GM18858 (cell line): Measurements from ENCODE around the gene HSPBAP1.
A peak's percentile ranks its signal among the peaks of the same experiment; 100 is the strongest.
"Not testable (repeated sequence)": the region's sequence is repeated elsewhere in the genome, so short reads cannot be mapped to it uniquely, and the experiment has no call there.

Experiments
- ATAC-seq: cut with Tn5 transposase; IDR thresholded peaks from one replicate; pipeline ENCODE4 v1.9.1; 2021; ENCODE audit not compliant: unreplicated experiment

The HSPBAP1 gene

DNA sequence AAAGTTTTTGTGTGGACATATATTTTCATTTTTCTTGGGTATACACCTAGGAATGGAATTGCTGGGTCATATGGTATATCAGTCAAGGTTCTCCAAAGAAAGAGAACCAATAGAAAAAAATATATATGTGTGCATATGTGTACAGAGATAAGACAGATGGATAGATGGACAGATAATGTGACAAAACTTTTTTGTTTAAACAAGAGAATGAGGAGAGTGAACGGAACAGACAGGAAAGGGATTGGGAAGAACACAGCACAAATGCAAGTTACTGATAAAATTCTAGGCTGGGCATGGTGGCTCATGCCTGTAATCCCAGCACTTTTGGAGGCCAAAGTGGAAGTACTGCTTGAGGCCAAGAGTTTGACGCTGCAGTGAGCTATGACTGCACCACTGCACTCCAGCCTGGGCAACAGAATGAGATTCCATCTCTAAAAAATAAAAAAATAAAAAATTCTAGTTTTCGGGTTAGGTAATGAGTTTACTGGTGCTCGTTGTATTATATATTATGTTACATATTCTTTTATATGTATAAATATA lies 50.0 kb downstream of the HSPBAP1 start:
- ATAC-seq = no peak

DNA sequence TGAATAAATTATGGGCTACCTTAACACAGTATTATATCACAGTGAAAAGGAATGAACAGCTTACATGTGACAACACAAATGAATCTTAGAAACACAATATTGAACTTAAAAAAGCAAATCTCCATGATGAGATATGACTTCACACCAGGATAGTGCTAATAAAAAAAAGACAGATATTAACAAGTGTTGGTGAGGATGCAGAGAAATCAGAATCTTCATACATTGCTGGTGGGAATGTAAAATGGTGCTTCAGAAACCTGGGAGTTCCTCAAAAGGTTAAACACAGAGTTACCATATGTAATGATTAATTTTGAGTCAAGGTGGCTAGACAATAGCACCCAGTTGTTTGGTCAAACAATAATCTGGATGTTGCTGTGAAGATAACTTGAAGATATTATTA lies 51.4 kb downstream of the HSPBAP1 start:
- ATAC-seq = no peak

DNA sequence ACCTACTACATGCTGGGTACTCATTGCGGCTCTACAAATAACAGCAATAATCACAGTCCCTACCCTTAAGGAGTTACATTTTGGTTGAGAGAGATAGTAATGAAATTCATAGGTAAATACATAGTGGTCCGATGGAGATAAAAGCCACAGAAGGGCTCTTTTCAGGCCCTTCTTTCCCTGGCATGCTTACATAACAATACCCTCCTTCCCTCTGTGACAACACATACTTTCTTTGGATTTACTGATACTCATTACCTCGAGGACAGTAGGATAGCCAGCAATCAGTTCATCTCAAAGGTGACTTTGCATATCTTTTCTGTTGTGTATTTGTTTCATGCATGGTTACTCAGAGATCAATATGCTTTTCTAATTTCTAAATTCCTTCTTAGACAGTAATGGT lies 54.5 kb downstream of the HSPBAP1 start:
- ATAC-seq = no peak

DNA sequence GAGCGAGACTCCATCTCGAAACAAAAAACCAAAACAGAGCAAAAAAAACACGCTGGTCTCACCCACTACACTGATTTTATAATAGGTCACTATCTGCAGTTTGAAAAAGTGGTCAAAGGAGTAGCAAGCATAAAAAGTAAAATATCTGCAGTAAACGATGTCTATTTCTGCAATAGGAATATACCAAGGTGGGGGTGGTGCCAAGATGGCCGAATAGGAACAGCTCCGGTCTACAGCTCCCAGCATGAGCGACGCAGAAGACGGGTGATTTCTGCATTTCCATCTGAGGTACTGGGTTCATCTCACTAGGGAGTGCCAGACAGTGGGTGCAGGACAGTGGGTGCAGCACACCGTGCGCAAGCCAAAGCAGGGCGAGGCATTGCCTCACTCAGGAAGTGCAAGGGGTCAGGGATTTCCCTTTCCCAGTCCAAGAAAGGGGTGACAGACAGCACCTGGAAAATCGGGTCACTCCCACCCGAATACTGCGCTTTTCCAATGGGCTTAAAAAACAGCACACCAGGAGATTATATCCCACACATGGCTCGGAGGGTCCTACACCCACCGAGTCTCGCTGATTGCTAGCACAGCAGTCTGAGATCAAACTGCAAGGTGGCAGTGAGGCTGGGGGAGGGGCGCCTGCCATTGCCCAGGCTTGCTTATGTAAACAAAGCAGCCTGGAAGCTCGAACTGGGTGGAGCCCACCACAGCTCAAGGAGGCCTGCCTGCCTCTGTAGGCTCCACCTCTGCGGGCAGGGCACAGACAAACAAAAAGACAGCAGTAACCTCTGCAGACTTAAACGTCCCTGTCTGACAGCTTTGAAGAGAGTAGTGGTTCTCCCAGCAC lies 60.7 kb downstream of the HSPBAP1 start:
- not testable (repeated sequence) for ATAC-seq

DNA sequence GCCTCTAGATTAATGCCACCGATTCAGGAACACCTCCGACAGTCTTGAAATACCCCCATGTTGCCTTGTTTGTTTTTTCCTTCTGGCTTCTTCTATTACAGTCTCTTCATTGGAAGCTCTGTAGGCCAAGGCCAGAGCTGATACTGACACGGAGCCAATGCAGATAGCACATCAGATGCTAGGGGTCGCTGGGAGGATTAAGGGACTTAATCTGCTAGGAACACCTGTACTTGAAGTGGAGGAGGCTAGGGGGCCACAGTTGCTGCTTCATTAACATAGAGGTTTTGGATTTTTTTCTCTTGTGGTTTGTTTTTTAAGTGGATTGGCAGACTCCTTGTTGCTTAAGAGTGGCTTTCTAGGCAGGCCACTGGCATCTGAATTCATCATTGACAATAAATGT lies 63.4 kb downstream of the HSPBAP1 start:
- ATAC-seq = no peak

DNA sequence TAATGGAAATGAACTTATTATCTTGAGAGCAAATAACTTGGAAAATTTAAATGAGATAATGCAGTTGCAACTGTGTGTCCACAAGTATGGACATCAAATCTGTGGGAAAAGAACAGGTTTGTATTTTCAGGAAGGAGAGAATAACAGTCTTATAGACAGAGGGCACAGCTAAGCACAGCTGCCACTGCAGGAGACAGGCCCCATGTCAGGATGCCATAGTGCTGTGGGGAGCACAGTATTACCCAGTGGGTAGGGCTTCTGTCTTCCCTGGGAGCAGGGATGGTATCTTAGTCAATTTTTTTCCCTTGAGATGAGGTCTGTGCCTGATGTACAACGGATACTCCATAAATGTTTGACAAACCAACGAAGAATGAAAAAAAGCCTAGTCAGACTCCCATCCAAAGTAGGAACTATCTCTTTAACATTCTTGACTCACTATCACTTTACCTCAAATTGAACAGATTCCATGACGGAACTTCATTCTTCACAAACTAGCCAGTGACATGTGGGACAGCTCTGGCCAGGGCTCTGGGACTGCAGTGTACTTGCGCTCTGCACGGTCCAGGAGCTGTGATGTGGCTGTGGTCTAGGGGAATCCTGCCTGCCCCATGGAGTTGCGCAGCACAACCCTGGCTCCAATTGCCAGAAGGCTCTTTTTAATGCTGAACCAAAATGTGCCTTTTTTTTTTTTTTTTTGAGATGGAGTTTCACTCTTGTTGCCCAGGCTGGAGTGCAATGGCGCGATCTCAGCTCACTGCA lies 64.7 kb downstream of the HSPBAP1 start:
- no peak for ATAC-seq

DNA sequence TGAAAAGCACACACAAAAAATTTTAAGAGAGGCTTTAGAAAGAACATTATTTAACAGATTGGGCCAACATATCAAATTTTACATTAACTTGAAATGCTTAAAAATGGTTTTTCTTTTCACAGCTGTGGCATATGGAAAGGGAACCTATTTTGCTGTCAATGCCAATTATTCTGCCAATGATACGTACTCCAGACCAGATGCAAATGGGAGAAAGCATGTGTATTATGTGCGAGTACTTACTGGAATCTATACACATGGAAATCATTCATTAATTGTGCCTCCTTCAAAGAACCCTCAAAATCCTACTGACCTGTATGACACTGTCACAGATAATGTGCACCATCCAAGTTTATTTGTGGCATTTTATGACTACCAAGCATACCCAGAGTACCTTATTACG lies 65.4 kb downstream of the HSPBAP1 start:
- no peak for ATAC-seq

DNA sequence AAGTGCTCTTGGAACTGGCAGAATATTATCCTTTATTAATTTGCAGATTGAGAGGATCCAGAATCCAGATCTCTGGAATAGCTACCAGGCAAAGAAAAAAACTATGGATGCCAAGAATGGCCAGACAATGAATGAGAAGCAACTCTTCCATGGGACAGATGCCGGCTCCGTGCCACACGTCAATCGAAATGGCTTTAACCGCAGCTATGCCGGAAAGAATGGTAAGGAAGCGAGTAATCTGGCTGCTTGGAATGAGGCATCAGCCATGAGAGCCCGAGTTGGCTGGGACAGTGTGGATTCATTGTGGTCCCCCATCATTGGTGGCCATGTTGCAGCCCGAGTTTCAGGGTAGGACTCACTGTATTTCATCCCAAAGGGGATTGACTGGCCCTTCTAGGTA lies 65.9 kb downstream of the HSPBAP1 start:
- no peak for ATAC-seq

DNA sequence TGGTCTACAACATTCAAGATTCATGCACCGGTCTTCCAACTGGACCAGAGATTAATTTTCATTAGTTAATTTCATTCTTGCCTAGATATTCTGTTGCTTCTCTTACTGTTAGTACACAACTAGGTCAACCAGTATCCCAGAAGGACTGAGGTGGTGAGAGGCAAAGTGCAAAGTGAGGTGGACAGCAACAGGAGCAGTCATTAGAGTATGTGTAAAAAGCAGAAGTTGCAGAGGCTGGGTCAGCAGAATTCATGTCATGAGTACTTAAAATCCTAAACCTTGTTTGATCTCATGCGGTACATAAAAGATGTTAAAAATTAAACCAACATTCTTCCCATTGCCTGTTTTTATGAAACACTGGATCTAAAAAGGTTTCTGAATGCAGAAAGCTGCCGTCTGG lies 66.3 kb downstream of the HSPBAP1 start:
- ATAC-seq = no peak

DNA sequence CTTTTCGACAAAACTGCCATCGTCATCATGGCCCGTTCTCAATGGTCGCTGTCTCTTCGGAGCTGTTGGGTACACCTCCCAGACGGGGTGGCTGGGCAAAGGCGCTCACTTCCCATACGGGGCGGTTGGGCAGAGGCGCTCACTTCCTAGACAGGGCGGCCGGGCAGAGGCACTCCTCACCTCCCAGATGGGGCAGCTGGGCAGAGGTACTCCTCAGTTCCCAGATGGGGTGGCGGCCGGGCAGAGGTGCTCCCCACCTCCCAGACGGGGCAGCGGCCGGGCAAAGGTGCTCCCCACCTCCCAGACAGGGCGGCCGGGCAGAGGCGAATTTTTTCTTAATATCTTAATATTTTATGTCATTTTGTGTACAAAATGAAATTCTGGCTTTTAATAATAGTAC lies 68.5 kb downstream of the HSPBAP1 start:
- ATAC-seq = no peak

DNA sequence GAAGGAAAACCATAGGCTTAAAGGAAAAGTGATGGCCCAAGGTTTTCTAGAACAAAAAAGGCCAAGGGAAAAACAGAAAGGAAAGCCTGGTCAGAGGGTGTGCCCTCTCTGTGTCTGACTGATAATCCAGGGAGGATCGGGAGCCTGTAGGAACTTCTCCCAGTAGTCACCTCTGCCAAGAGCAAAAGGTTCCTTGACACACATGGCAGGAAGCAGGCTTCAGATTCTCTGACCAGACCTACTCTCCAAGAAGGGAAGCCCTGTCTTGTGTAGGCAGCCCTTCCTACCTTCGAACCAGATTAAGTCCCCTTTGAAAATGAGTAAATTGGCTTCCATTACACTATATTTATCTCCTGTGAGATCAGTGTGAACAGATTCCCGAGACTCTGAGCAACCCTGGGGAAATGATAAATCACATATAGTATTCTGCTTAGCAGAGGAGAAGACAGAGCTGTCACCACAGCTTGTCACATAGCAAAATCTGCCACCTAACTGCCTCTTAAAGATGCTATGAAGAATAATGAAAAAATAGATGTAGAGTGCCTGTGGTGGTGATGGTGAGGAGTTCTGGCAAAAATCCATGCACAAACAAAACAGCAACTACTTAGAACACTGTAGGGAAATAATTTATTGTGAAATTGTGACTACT lies 74.2 kb downstream of the HSPBAP1 start:
- no peak for ATAC-seq

DNA sequence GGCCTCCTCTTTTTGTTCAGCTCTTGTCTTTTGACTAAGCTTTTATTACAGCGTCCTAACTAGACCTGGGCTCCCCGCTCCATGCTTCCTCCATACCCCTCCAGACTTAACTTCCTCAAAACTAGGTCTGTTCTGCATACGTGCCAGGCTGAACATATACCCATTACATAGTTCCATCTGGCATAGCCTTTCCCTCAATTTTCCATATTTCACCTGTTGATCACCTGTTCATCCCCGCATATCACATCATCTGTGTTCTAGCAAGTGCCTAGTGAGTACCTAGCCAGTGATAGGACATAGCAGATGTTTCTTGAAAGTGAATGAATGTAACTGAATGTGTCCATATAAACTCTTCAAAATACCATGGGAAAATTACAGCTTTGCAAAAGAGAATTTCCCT lies 77.0 kb downstream of the HSPBAP1 start:
- ATAC-seq = no peak

DNA sequence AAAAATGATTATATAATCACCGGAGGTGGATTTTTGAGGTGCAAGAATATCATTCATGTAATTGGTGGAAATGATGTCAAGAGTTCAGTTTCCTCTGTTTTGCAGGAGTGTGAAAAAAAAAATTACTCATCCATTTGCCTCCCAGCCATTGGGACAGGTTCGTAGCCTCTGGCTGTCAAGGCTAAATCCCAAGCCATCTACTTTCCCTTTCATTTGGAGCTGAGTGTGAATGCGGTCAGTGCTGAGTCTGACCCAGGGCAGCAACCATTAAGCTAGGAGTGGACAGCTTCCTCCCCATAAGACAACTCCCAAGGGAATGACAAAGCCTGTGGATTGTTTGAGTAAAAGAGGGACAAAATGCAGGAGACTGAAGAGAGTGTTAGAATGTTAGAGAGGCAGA lies 79.4 kb downstream of the HSPBAP1 start:
- no peak for ATAC-seq

DNA sequence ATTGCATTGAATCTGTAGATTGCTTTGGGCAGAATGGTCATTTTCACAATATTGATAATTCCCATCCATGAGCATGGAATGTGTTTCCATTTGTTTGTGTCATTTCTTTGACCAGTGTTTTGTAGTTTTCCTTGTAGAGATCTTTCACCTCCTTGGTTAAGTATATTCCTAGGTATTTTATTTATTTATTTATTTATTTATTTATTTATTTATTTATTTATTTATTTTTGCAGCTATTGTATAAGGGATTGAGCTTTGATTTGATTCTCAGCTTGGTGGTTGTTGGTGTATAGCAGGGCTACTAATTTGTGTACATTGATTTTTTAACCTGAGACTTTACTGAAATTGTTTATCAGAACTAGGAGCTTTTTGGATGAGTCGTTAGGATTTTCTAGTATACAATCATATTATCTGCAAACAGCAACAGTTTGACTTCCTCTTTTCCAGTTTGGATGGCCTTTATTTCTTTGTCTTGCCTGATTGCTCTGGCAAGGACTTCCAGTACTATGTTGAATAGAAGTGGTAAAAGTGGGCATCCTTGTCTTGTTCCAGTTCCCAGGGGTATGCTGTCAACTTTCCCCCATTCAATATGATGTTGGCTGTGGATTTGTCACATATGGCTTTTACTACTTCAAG lies 82.9 kb downstream of the HSPBAP1 start:
- not testable (repeated sequence) for ATAC-seq

DNA sequence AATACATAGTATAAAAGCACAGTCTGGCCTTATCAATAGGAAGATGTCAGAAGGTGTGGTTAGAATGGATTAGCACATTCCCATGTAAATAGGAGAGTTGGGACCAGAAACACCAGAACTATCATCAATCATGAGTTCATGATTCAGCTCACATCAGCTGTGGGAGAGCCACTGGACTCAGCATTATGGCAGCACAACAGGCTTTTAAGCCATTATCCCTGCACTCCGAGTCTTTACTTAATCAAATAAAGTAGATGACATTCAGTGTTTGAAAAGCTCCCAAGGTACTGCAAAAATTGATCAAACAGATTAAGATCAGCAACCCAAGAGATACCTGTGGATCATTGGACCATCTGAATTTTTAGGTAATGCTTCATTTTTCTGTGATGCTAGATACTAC lies 88.3 kb downstream of the HSPBAP1 start:
- ATAC-seq = no peak

DNA sequence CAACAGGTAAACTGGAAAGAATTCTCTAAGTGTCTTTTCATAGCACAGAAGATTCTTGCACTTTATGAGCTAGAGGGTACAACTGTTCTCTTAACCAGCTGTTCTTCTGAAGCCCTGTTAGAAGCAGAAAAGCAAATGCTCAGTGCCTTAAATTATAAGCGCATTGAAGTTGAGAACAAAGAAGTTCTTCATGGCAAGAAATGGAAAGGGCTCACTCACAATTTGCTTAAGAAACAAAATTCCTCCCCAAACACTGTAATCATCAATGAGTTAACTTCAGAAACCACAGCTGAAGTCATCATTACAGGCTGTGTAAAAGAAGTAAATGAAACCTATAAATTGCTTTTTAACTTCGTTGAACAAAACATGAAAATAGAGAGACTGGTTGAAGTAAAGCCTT lies 93.4 kb downstream of the HSPBAP1 start:
- ATAC-seq = no peak

DNA sequence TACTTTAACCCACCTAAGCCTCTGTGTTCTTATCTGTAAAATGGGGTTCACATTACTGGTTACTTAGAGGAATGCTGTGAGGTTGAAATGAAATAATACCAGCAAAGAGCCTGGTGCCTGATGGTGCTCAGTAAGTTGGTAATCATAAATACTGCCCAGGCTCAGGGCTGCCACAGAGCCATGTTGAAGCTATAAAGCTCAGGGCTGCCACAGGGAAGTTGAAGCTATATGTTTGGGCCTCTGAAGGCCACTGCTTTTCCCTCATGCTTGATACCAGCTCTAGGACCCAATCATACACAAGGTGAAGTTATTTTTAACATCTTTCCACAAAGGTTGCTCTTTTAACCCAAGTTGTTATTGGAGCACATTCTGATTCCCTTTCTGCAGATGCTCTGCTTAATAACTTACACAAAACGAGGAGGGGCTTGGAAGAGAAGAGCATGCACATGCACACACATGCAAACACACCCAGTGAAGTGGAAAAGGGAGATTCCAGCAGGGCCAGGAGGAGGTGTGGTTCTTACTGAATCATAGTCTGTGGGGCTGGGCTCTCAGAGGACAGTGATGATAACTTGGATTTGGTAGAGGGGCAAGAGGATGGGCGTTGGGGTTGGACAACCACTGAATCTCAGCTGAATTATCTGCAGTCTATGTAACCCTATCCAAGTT lies 95.5 kb downstream of the HSPBAP1 start:
- ATAC-seq = peak; percentile 92

DNA sequence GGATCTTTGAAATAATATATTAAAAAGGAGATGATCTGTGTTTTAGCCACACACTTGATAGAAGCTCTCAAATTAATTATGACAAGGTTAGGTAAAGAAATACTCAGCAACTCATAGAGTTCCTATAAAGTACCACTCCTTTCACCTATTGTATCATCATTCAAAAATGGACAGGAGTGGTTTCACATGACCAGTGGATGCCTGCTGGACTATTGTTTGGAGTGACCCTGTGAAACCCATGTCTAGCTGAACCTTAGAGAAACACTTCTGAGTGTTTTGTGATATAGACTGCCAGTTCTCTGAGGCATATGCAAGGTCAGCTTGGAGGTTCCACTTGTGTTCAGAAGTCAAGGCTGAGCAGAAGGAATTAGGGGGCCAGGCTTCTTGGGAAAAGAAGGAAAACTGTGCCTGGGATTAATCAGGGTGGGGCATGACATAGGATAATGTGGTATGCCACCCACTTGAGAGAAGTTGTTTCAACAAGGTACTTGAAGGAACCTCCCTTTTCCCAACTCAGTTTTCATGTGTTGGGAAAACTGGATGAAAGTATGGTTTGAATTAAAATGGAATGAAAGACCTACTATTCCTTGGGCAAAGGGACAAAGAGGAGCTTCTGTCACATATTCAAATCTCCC lies 97.6 kb downstream of the HSPBAP1 start:
- no peak for ATAC-seq

DNA sequence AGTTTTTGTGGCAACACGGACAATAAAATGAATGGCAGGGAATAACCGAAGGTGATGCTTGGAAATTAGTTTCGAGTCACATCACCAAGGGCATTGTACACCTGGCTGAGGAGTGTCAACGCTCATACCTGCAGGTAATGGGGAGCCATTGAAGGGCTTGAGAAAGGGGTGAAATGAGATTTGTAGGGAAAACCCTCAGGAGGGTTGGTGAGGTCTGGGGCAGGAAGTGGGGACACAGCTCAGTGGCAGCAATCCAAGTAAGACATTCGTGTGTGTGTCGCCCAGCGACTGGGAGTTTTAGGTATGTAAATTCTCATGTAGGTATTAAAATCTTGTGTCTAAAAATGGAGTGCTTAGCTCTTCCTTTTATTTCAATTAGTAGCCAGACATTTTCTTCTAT lies 98.7 kb downstream of the HSPBAP1 start:
- peak; percentile 39 for ATAC-seq

DNA sequence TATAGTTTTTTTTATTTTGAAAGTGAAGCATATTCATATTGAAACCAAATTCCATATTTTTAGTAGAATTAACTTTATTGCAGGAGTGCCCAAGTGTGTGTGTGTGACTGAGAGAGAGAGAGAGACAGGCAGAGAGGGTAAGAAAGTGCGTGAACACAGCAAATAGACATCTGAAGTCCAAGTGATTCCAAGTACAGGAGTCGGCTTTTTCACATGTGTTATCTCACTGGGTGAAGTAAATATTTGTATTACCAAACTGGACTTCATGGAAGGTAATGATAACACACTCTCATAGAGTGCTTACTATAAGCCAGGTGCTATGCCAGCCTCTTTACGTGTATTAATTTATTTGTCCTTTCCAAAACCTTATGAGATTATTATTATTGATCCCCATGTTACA lies 101.0 kb downstream of the HSPBAP1 start:
- ATAC-seq = no peak
